HG03521 (cell line): ENCODE results near the gene FBN1.

ENCODE experiments used
- ATAC-seq: cut with Tn5 transposase; IDR thresholded peaks from one replicate; pipeline ENCODE4 v1.9.1; 2021; ENCODE audit warnings: mild to moderate bottlenecking, moderate library complexity; ENCODE audit not compliant: unreplicated experiment

FBN1 gene

GRCh38 chr15:48381861-48382260 lies 263.6 kb downstream of the FBN1 start:
- ATAC-seq = no peak

- ATAC-seq = no peak
Measured at GRCh38 chr15:48380198-48380597, 265.3 kb downstream of the FBN1 start.

GRCh38 chr15:48375767-48376166 lies 269.7 kb downstream of the FBN1 start:
- ATAC-seq = no peak

GRCh38 chr15:48374472-48374871 lies 271.0 kb downstream of the FBN1 start:
- ATAC-seq = no peak

- no peak for ATAC-seq
Measured at GRCh38 chr15:48373821-48374451, 271.6 kb downstream of the FBN1 start.

GRCh38 chr15:48371961-48372360 lies 273.5 kb downstream of the FBN1 start:
- no peak for ATAC-seq

- ATAC-seq = no peak
Measured at GRCh38 chr15:48371550-48371949, 274.0 kb downstream of the FBN1 start.

- ATAC-seq = no peak
Measured at GRCh38 chr15:48370460-48370859, 275.0 kb downstream of the FBN1 start.

GRCh38 chr15:48367483-48367882 lies 278.0 kb downstream of the FBN1 start:
- ATAC-seq = no peak

GRCh38 chr15:48366584-48367312 lies 278.8 kb downstream of the FBN1 start:
- no peak for ATAC-seq

- no peak for ATAC-seq
Measured at GRCh38 chr15:48365575-48365974, 279.9 kb downstream of the FBN1 start.

GRCh38 chr15:48363474-48363873 lies 282.0 kb downstream of the FBN1 start:
- ATAC-seq = no peak

- ATAC-seq = no peak
Measured at GRCh38 chr15:48361685-48362084, 283.8 kb downstream of the FBN1 start.

GRCh38 chr15:48360841-48361240 lies 284.7 kb downstream of the FBN1 start:
- no peak for ATAC-seq
